GM12878 (cell line): ENCODE data around the gene CARS2. TPM values are rescaled to one million over a fixed set of nuclear protein-coding genes. Genes with fewer than 3 reads are reported as not detected.
A peak's percentile ranks its signal among the peaks of the same experiment; 100 is the strongest.

Experiments used
- ATAC-seq: fragments of 200-7000 bp; cut with Tn5 transposase; 3 replicates; pipeline ENCODE4 v1.9.1; 2020; ENCODE audit warnings: mild to moderate bottlenecking, moderate library complexity
- BruUV-seq: library from RNA; stranded (reverse); fragments of 400-500 nt; replicated peaks from 2 replicates; lab custom pipeline; 2021; lab: Mats Ljungman, UMichigan
- CTCF ChIA-PET: fragments of 300-600 bp; sonication (Branson Sonifier 250); formaldehyde crosslinking; extraction: SDS; loops from one replicate; lab custom pipeline; 2021; ENCODE audit warnings: inconsistent platforms; lab: Yijun Ruan, JAX
- POLR2A ChIA-PET: fragments of 350-600 bp; formaldehyde crosslinking; extraction: SDS; loops from one replicate; lab custom pipeline; 2021; ENCODE audit warnings: inconsistent platforms; lab: Charles Lee
- RAD21 ChIA-PET: fragments of 300-600 bp; sonication (Branson Sonifier 250); formaldehyde crosslinking; loops from one replicate; lab custom pipeline; 2023; ENCODE audit warnings: antibody characterized with exemption; ENCODE audit not compliant: unreplicated experiment; lab: Charles Lee
- SMC1A ChIA-PET: fragments of 300-600 bp; sonication (Branson Sonifier 250); formaldehyde crosslinking; loops from one replicate; lab custom pipeline; 2023; ENCODE audit not compliant: unreplicated experiment, uncharacterized antibody; lab: Charles Lee
- DNase-seq: peaks from one replicate; pipeline ENCODE4 v3.0.0-alpha.2; 2011; ENCODE audit warnings: low read depth, low spot score
- FAIRE-seq: peaks from 3 replicates; lab custom pipeline; 2011; peaks lifted over from hg19 to GRCh38; lab: Jason Lieb, UNC
- H2AFZ ChIP-seq: 2 replicates; pipeline ENCODE4 v1.6.0; 2011; ENCODE audit warnings: low read depth, low read length, control low read depth; ENCODE audit not compliant: control insufficient read depth
- H3K27ac ChIP-seq: 2 replicates; pipeline ENCODE4 v1.5.1; 2011; ENCODE audit warnings: control low read depth; ENCODE audit not compliant: control insufficient read depth, insufficient read depth
- H3K27me3 ChIP-seq, 2 experiments: replicated peaks in 1 of 2; 2 replicates each; pipeline versions ENCODE4 v1.6.0 to v1.6.1; 2011; ENCODE audit warnings: low read length in 1 of 2; ENCODE audit not compliant: control insufficient read depth in 2 of 2, insufficient read depth in 2 of 2
- H3K36me3 ChIP-seq, 2 experiments: 2 replicates each; pipeline ENCODE4 v1.5.1; 2011; ENCODE audit warnings: low read length in 1 of 2; ENCODE audit not compliant: control insufficient read depth in 2 of 2, insufficient read depth in 2 of 2
- H3K4me1 ChIP-seq: 2 replicates; pipeline ENCODE4 v1.6.1; 2011; ENCODE audit warnings: mild to moderate bottlenecking, low read length, moderate library complexity, mixed read lengths; ENCODE audit not compliant: control insufficient read depth, insufficient read depth
- H3K4me2 ChIP-seq: 2 replicates; pipeline ENCODE4 v1.6.0; 2011; ENCODE audit warnings: control low read depth; ENCODE audit not compliant: control insufficient read depth, insufficient read depth
- H3K4me3 ChIP-seq: fragments of 200-600 bp; sonication (generic); 2 replicates; pipeline ENCODE4 v1.5.1; 2016
- H3K79me2 ChIP-seq: 2 replicates; pipeline ENCODE4 v1.6.0; 2011; ENCODE audit warnings: low read length; ENCODE audit not compliant: control insufficient read depth, insufficient read depth
- H3K9ac ChIP-seq: 2 replicates; pipeline ENCODE4 v1.8.0; 2011; ENCODE audit warnings: low read length, control low read depth, mixed read lengths; ENCODE audit not compliant: control insufficient read depth, insufficient read depth
- H3K9me3 ChIP-seq: replicated peaks from 3 replicates; pipeline ENCODE4 v1.5.1; 2011; ENCODE audit warnings: mild to moderate bottlenecking, low read length; ENCODE audit not compliant: control insufficient read depth, insufficient read depth
- H4K20me1 ChIP-seq: 2 replicates; pipeline ENCODE4 v1.6.0; 2011; ENCODE audit not compliant: control insufficient read depth, insufficient read depth
- STAT3 ChIP-seq: IDR thresholded peaks from 2 replicates; pipeline ENCODE4 v1.6.1; 2011; ENCODE audit warnings: low read depth, low read length, improper control_type of control experiment
- WGBS: methylation state at CpG from one replicate; pipeline ENCODE4 v1.1.6; 2016; ENCODE audit warnings: low lambda C conversion rate; ENCODE audit not compliant: insufficient replicate concordance, insufficient coverage; ENCODE audit errors: missing lambda C conversion rate; 5-methylcytosine and 5-hydroxymethylcytosine counted together
- in situ Hi-C: fragments of 300-500 bp; cut with MboI; formaldehyde crosslinking; loops from 9 replicates; pipeline ENCODE4 v1.14.3; 2018; ENCODE audit warnings: mixed read lengths
- intact Hi-C: fragments of 100-400 bp; cut with micrococcal nuclease; formaldehyde crosslinking; loops from one replicate; pipeline ENCODE4 v1.14.2; 2022; ENCODE audit not compliant: unreplicated experiment
- polyA plus RNA-seq, 11 experiments: library from polyadenylated mRNA; depleted of rRNA in 4 of 11; unstranded in 6 of 11; stranded (reverse) in 5 of 11; fragments of >200 nt; fragmentation: Nextera tagmentation in 4 of 11; fragmentation: Illumina TruSeq in 1 of 11; extraction: Ambion mirVana in 4 of 11; extraction: Trizol in 1 of 11; gene quantifications; 1 replicate in 1 of 11; 2 replicates in 10 of 11; pipeline versions ENCODE4 v1.2.1 to v1.2.3, GENCODE V29; 2011 to 2016; ENCODE audit warnings: inconsistent platforms in 2 of 11, missing spikeins in 2 of 11, low read depth in 1 of 11
- total RNA-seq, 4 experiments: library from RNA; depleted of rRNA in 3 of 4; stranded (reverse); fragments of >200 nt in 3 of 4; fragmentation: Illumina TruSeq in 1 of 4; extraction: Trizol in 1 of 4; gene quantifications; 2 replicates each; pipeline versions ENCODE4 v1.2.1 to v1.2.3, GENCODE V29; 2013 to 2021
- TF ChIP-seq, protein P1 (sequence below): IDR thresholded peaks from 2 replicates; pipeline ENCODE4 v1.6.1; 2011; ENCODE audit warnings: mild to moderate bottlenecking, low read depth, low read length, moderate library complexity; ENCODE audit not compliant: insufficient replicate concordance
- TF ChIP-seq, protein P2 (sequence below): IDR thresholded peaks from 2 replicates; pipeline ENCODE4 v1.6.1; 2011; ENCODE audit warnings: borderline replicate concordance, low read depth, mild to moderate bottlenecking, moderate library complexity, low read length; ENCODE audit not compliant: insufficient read depth, poor library complexity, severe bottlenecking

Gene CARS2
- total and polyA plus RNA-seq, 10 of the 15 experiments (the other 5 are each of a cell fraction or from before 2014, with no cell fraction given), result 4.2 to 101 (median 61.5) TPM

DNA sequence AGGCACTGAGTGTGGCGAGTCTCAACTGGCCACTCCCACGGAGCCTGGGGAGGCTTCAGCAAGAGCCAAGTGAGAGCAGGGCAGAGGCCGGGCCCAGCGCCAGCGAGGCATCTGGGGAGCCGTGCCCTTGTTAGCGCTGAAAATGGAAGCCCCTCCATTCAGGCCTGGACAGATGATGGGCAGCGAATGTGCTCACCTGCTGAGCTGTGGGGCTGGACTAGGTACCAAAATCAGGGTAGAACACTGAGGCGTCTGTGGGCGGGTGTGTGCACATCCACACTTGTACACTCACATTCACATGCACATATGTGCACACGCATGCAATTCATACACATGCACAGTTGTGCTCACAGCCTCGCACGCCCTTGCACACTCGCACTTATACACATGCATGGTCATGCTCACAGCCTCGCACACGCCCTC lies 69.9 kb downstream of the CARS2 start:
- Histone ChIP-seq H3K9me3 (no peaks in the 10 kb centered on the region), H2AFZ (no peak overlapping the region), H3K9ac (no peak overlapping the region), H3K27ac (no peak overlapping the region), H3K27me3 (no peaks in the 10 kb centered on the region), H3K4me2 (no peak overlapping the region), H3K4me1 (no peaks in the 10 kb centered on the region), H4K20me1 (no peaks in the 10 kb centered on the region; the same call in 1 of the 2 replicates), H3K36me3 (peaks cover 36 to 45% of the 10 kb centered on the region in 2 experiments), H3K79me2 (no peaks in the 10 kb centered on the region; the same call in none of the 2 replicates), H3K4me3 (no peak overlapping the region)
- POLR2A ChIA-PET, result interaction anchor here (1.3 kb wide), 1 partner anchor 16 kb away, joined by 3 read pairs; no protein-coding TSS in a partner anchor
- no peak for TF ChIP-seq STAT3
- TF ChIP-seq, protein P1, sequence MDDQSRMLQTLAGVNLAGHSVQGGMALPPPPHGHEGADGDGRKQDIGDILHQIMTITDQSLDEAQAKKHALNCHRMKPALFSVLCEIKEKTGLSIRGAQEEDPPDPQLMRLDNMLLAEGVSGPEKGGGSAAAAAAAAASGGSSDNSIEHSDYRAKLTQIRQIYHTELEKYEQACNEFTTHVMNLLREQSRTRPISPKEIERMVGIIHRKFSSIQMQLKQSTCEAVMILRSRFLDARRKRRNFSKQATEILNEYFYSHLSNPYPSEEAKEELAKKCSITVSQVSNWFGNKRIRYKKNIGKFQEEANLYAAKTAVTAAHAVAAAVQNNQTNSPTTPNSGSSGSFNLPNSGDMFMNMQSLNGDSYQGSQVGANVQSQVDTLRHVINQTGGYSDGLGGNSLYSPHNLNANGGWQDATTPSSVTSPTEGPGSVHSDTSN, result peak; percentile 25
- TF ChIP-seq, protein P2, sequence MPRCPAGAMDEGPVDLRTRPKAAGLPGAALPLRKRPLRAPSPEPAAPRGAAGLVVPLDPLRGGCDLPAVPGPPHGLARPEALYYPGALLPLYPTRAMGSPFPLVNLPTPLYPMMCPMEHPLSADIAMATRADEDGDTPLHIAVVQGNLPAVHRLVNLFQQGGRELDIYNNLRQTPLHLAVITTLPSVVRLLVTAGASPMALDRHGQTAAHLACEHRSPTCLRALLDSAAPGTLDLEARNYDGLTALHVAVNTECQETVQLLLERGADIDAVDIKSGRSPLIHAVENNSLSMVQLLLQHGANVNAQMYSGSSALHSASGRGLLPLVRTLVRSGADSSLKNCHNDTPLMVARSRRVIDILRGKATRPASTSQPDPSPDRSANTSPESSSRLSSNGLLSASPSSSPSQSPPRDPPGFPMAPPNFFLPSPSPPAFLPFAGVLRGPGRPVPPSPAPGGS, result peak; percentile 99
- in situ Hi-C loops (no loop called here), intact Hi-C loops (no loop called here)
- 98% methylated on average over 16 of the region's 16 CpGs for WGBS
- no TSS peak for BruUV-seq
- no peak for DNase-seq
- CTCF ChIA-PET, result no interaction called here
- ATAC-seq, result no peak
- RAD21 ChIA-PET, result no interaction called here
- no peak for FAIRE-seq
- SMC1A ChIA-PET, result no interaction called here
